Suprapubic skin (tissue), 4 donors: ENCODE results near the gene EPHA2. TPM values are rescaled to one million over a fixed set of nuclear protein-coding genes. Genes with fewer than 3 reads are reported as not detected.

Experiments used
- DNase-seq, 2 donors: peaks; one replicate each; pipeline ENCODE4 v3.0.0-alpha.2; 2019; ENCODE audit warnings: low spot score in 2 of 2
- H3K27ac ChIP-seq: fragments of 200-600 bp; sonication (generic); one replicate; pipeline ENCODE4 v1.5.1; 2019
- H3K27me3 ChIP-seq: fragments of 200-600 bp; sonication (generic); one replicate; pipeline ENCODE4 v1.5.1; 2019
- H3K36me3 ChIP-seq: fragments of 200-600 bp; sonication (generic); one replicate; pipeline ENCODE4 v1.5.1; 2019
- H3K4me1 ChIP-seq: fragments of 200-600 bp; sonication (generic); one replicate; pipeline ENCODE4 v1.5.1; 2019
- H3K4me3 ChIP-seq: fragments of 200-600 bp; sonication (generic); one replicate; pipeline ENCODE4 v1.5.1; 2019; ENCODE audit warnings: mild to moderate bottlenecking
- H3K9me3 ChIP-seq: fragments of 200-600 bp; sonication (generic); one replicate; pipeline ENCODE4 v1.5.1; 2019
- EP300 ChIP-seq: sonication (generic); formaldehyde crosslinking; IDR thresholded peaks from one replicate; pipeline ENCODE4 v1.6.1; 2017; ENCODE audit warnings: antibody characterized with exemption
- POLR2A ChIP-seq, 2 donors: fragments of 450-650 bp; IDR thresholded peaks; one replicate each; pipeline ENCODE4 v1.6.1; 2017; ENCODE audit warnings: antibody characterized with exemption in 2 of 2, mild to moderate bottlenecking in 2 of 2, moderate library complexity in 2 of 2
- POLR2AphosphoS5 ChIP-seq, 3 donors: sonication (generic); formaldehyde crosslinking; IDR thresholded peaks; one replicate each; pipeline ENCODE4 v1.6.1; 2017; ENCODE audit warnings: antibody characterized with exemption in 3 of 3
- WGBS: methylation state at CpG from one replicate; pipeline ENCODE4 v1.1.5; 2018; 5-methylcytosine and 5-hydroxymethylcytosine counted together
- total RNA-seq, 4 donors: library from RNA; depleted of rRNA; stranded (reverse); fragments of >200 nt; gene quantifications; one replicate each; pipeline ENCODE4 v1.1.0, GENCODE V29; 2016
- TF ChIP-seq, protein P1 (sequence below), 2 donors: fragments of 200-600 bp in 1 of 2; fragments of 450-650 bp in 1 of 2; sonication (generic) in 1 of 2; IDR thresholded peaks; one replicate each; pipeline ENCODE4 v1.5.1; 2016 to 2019; ENCODE audit warnings: antibody characterized with exemption in 2 of 2, mild to moderate bottlenecking in 1 of 2, moderate library complexity in 1 of 2

The EPHA2 gene
- total RNA-seq, 4 donors from 2014 or later = 59.0 to 145 (median 104) TPM

DNA sequence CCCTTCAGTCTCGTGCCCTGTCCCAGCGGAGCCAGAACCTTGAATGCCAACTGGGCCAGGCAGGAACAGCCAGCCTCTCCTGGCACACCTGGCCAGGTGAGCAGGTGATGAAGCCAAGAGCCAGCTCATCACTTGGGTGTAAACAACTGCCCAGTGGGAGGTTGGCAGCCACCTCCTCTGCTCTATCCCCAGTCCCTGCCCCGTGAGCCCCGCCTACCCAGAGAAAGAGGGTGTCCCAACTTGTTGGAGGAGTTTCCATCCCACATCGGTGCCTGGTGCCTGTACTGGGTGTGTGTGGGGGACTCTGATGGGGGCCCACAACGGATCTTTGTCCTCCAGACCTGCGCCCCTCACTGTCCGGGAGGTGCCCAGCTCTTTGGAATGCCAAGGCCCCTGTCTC lies 64.6 kb downstream of the EPHA2 start:
- H3K27ac ChIP-seq = peak overlapping the region; percentile 72
- no peak for DNase-seq
- H3K36me3 ChIP-seq = no peaks in the 10 kb centered on the region
- peaks cover 47% of the 10 kb centered on the region for H3K4me1 ChIP-seq
- TF ChIP-seq EP300 (no peak), POLR2AphosphoS5 (IDR thresholded peaks at IDR 0.05) (no peak), POLR2A (IDR thresholded peaks at IDR 0.05) (no peak)
- TF ChIP-seq, protein P1, sequence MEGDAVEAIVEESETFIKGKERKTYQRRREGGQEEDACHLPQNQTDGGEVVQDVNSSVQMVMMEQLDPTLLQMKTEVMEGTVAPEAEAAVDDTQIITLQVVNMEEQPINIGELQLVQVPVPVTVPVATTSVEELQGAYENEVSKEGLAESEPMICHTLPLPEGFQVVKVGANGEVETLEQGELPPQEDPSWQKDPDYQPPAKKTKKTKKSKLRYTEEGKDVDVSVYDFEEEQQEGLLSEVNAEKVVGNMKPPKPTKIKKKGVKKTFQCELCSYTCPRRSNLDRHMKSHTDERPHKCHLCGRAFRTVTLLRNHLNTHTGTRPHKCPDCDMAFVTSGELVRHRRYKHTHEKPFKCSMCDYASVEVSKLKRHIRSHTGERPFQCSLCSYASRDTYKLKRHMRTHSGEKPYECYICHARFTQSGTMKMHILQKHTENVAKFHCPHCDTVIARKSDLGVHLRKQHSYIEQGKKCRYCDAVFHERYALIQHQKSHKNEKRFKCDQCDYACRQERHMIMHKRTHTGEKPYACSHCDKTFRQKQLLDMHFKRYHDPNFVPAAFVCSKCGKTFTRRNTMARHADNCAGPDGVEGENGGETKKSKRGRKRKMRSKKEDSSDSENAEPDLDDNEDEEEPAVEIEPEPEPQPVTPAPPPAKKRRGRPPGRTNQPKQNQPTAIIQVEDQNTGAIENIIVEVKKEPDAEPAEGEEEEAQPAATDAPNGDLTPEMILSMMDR (IDR thresholded peaks at IDR 0.05) = no peak
- H3K27me3 ChIP-seq = no peaks in the 10 kb centered on the region
- H3K4me3 ChIP-seq = no peak overlapping the region
- no peaks in the 10 kb centered on the region for H3K9me3 ChIP-seq
- 46% methylated on average over 8 of the region's 8 CpGs for WGBS

DNA sequence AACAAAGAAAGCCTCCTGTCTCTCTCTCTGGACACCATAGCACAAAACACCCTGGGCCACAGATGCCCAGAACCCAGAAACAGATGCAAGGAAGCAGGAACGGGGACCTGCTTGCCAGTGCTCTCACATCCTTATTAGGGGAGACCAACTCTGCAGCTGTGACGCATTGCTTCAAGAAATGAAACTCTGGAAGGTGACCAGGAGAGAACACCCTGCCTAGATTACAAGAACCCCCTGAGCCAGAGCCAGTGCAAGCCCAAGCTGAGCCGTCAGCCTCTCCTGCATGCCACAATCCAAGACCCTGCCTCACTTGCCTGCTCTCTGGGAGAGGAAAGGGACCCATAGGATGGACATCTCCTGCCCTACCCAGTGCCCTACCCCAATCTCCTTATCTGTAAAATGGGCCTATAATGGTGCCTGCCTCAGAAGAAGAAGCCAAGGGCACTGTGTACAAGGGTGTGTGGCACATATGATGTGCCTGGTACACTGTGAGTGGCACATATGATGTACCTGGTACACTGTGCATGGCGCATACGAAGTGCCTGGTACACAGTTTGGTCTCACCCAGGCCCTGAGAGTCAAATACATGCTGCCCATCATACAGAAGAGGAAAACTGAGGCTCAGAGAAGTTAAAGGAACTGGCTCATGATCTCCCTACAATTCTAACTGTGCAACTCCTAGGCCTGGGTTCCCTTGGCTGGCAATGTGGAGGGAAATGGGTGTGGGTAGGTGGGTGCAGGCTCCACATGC lies 65.6 kb downstream of the EPHA2 start:
- Histone ChIP-seq H3K36me3 (no peaks in the 10 kb centered on the region), H3K27me3 (no peaks in the 10 kb centered on the region), H3K27ac (peak overlapping the region; percentile 62), H3K9me3 (no peaks in the 10 kb centered on the region), H3K4me3 (no peak overlapping the region), H3K4me1 (peaks cover 47% of the 10 kb centered on the region)
- TF ChIP-seq POLR2AphosphoS5 (IDR thresholded peaks at IDR 0.05) = no peak
- no peak for TF ChIP-seq EP300
- no peak for TF ChIP-seq POLR2A (IDR thresholded peaks at IDR 0.05)
- TF ChIP-seq, protein P1 (IDR thresholded peaks at IDR 0.05) = no peak
- DNase-seq = no peak
- 84% methylated on average over 4 of the region's 5 CpGs for WGBS

DNA sequence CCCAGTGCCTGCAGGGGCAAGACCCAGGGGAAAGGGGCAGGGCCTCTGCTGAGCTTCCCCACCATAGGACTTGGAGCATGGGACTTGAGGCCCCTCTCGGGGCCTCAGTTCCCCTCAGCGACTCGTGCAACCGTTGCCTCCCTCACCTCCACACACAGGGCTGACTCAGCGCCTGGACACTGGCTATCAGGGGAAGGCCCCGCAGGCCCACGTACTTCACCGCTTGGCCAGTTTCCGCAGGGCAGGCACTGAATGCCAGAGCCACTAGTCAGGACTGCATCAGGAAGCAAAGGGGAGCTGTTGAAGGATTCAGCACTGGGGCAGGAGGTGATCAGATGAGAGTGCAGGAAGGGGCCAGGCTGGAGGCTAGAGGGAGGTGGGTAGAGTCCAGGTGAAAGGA lies 66.9 kb downstream of the EPHA2 start:
- DNase-seq = no peak
- Histone ChIP-seq H3K9me3 (no peaks in the 10 kb centered on the region), H3K4me3 (no peak overlapping the region), H3K27me3 (no peaks in the 10 kb centered on the region), H3K27ac (no peak overlapping the region), H3K36me3 (no peaks in the 10 kb centered on the region), H3K4me1 (peaks cover 47% of the 10 kb centered on the region)
- TF ChIP-seq, protein P1 (IDR thresholded peaks at IDR 0.05) = no peak
- no peak for TF ChIP-seq EP300
- no peak for TF ChIP-seq POLR2AphosphoS5 (IDR thresholded peaks at IDR 0.05)
- TF ChIP-seq POLR2A (IDR thresholded peaks at IDR 0.05) = no peak
- 96% methylated on average over 5 of the region's 9 CpGs for WGBS

DNA sequence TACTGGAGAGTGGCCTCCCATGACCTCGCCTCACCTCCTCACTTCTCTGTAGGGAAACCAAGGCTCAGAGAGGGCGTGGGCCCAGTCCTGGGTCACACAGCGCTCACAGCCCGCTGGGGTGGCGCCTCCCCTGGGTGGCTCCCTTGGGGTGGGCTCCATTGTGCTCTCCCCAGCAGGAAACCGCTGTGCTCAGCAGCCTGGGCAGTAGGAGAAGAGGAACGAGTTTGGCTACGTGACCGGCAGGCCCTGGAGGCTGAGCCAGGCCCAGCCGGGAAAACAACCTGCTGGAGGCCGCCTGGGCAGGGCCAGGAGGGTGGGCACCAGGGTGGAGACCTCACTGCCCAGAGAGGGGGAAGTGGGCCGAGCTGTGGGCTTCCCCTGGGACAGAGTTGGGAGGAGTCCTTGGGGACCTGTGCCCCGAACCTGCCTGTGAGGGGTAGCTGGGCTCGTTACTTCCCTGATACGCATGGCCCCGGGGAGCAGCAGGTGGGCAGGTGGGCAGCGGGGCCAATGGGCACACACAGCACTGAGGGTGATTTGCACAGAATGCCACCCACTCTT lies 67.4 kb downstream of the EPHA2 start:
- no peak for TF ChIP-seq POLR2A (IDR thresholded peaks at IDR 0.05)
- TF ChIP-seq EP300 = no peak
- TF ChIP-seq, protein P1 (IDR thresholded peaks at IDR 0.05) = no peak
- no peak for TF ChIP-seq POLR2AphosphoS5 (IDR thresholded peaks at IDR 0.05)
- Histone ChIP-seq H3K36me3 (no peaks in the 10 kb centered on the region), H3K4me1 (peaks cover 47% of the 10 kb centered on the region), H3K27ac (peak overlapping the region; percentile 7), H3K4me3 (no peak overlapping the region), H3K9me3 (no peaks in the 10 kb centered on the region), H3K27me3 (no peaks in the 10 kb centered on the region)
- DNase-seq = no peak
- WGBS = 84% methylated on average over 6 of the region's 17 CpGs

DNA sequence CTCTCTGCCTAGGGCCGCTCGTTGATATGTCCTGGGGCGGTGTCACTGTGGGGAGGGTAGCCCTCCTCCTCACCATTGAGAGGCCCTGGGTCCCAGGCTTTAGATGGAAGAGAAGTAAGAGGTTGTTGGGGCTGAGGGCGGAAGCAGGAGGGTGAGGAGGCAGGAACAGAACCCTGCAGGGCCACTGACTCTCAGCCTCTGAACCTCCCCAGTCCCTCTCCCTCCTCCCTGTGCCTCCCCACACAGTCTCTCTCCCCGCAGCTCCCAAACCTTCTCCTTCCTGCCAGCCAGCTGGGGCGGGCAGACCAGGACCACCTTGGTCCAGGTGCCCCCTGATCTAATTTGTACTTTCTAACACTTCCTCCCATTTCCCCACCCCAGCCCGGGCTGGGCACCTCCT lies 68.1 kb downstream of the EPHA2 start:
- TF ChIP-seq EP300 = no peak
- TF ChIP-seq, protein P1 (IDR thresholded peaks at IDR 0.05) = no peak
- TF ChIP-seq POLR2A (IDR thresholded peaks at IDR 0.05) = no peak
- TF ChIP-seq POLR2AphosphoS5 (IDR thresholded peaks at IDR 0.05) = no peak
- Histone ChIP-seq H3K9me3 (no peaks in the 10 kb centered on the region), H3K27ac (no peak overlapping the region), H3K27me3 (no peaks in the 10 kb centered on the region), H3K4me1 (peaks cover 46% of the 10 kb centered on the region), H3K36me3 (no peaks in the 10 kb centered on the region), H3K4me3 (no peak overlapping the region)
- DNase-seq = no peak
- WGBS = 75% methylated on average over 7 of the region's 7 CpGs
